H9 (cell line): ENCODE results near the gene RBMS2. TPM values are rescaled to one million over a fixed set of nuclear protein-coding genes. Genes with fewer than 3 reads are reported as not detected.

Experiments
- DNase-seq: peaks from one replicate; pipeline ENCODE4 v3.0.0-alpha.2; 2017
- H2AFZ ChIP-seq: one replicate; pipeline ENCODE4 v1.6.1; 2013; ENCODE audit warnings: mild to moderate bottlenecking, low read length, control low read depth, moderate library complexity
- H2AK5ac ChIP-seq: 2 replicates; pipeline ENCODE4 v1.6.1; 2013; ENCODE audit warnings: low read length, control low read depth, mixed read lengths; ENCODE audit not compliant: insufficient read length
- H2BK120ac ChIP-seq: one replicate; pipeline ENCODE4 v1.6.1; 2013; ENCODE audit warnings: low read depth, mild to moderate bottlenecking, low read length, control low read depth, inconsistent platforms; ENCODE audit not compliant: poor library complexity, severe bottlenecking
- H2BK12ac ChIP-seq: 2 replicates; pipeline ENCODE4 v1.6.1; 2013; ENCODE audit warnings: low read length, control low read depth, mixed read lengths, low read depth; ENCODE audit not compliant: insufficient read length
- H2BK15ac ChIP-seq: 2 replicates; pipeline ENCODE4 v1.6.1; 2013; ENCODE audit warnings: low read depth, low read length, control low read depth
- H2BK20ac ChIP-seq: one replicate; pipeline ENCODE4 v1.6.1; 2013; ENCODE audit warnings: low read depth, mild to moderate bottlenecking, low read length, control low read depth, inconsistent platforms; ENCODE audit not compliant: poor library complexity, severe bottlenecking
- H2BK5ac ChIP-seq: 2 replicates; pipeline ENCODE4 v1.6.1; 2013; ENCODE audit warnings: low read length, control low read depth, mixed read lengths; ENCODE audit not compliant: insufficient read length
- H3K14ac ChIP-seq: 2 replicates; pipeline ENCODE4 v1.6.1; 2013; ENCODE audit warnings: low read length, control low read depth; ENCODE audit not compliant: insufficient read depth
- H3K18ac ChIP-seq: 2 replicates; pipeline ENCODE4 v1.6.1; 2013; ENCODE audit warnings: low read depth, mild to moderate bottlenecking, mixed read lengths, low read length, control low read depth; ENCODE audit not compliant: insufficient read length
- H3K23ac ChIP-seq: 2 replicates; pipeline ENCODE4 v1.6.1; 2013; ENCODE audit warnings: low read length, control low read depth, mixed read lengths, low read depth; ENCODE audit not compliant: insufficient read length
- H3K23me2 ChIP-seq: 2 replicates; pipeline ENCODE4 v1.6.1; 2013; ENCODE audit warnings: low read depth, mild to moderate bottlenecking, mixed read lengths, low read length, control low read depth; ENCODE audit not compliant: insufficient read length, poor library complexity, severe bottlenecking
- H3K27ac ChIP-seq: 2 replicates; pipeline ENCODE4 v1.5.1; 2013; ENCODE audit warnings: low read length, control low read depth, mixed read lengths, low read depth; ENCODE audit not compliant: insufficient read length
- H3K27me3 ChIP-seq: 2 replicates; pipeline ENCODE4 v1.6.1; 2013; ENCODE audit warnings: low read length, control low read depth, inconsistent platforms; ENCODE audit not compliant: insufficient read depth
- H3K4ac ChIP-seq: 2 replicates; pipeline ENCODE4 v1.6.1; 2013; ENCODE audit warnings: low read depth, mild to moderate bottlenecking, control low read depth, inconsistent platforms, low read length, moderate library complexity
- H3K4me1 ChIP-seq: 2 replicates; pipeline ENCODE4 v1.6.1; 2013; ENCODE audit warnings: low read length, control low read depth, inconsistent platforms; ENCODE audit not compliant: insufficient read depth
- H3K4me2 ChIP-seq: 2 replicates; pipeline ENCODE4 v1.6.1; 2013; ENCODE audit warnings: low read length, control low read depth, mixed read lengths; ENCODE audit not compliant: insufficient read length, insufficient read depth
- H3K56ac ChIP-seq: 2 replicates; pipeline ENCODE4 v1.6.1; 2013; ENCODE audit warnings: low read depth, mild to moderate bottlenecking, mixed read lengths, low read length, control low read depth; ENCODE audit not compliant: insufficient read length
- H3K79me1 ChIP-seq: 2 replicates; pipeline ENCODE4 v1.6.1; 2013; ENCODE audit warnings: low read depth, mild to moderate bottlenecking, moderate library complexity, low read length, control low read depth, inconsistent platforms; ENCODE audit not compliant: insufficient read depth, poor library complexity, severe bottlenecking
- H3K79me2 ChIP-seq: 2 replicates; pipeline ENCODE4 v1.6.1; 2013; ENCODE audit warnings: low read length, control low read depth, inconsistent platforms; ENCODE audit not compliant: insufficient read depth
- H3K9ac ChIP-seq: 2 replicates; pipeline ENCODE4 v1.6.1; 2013; ENCODE audit warnings: low read length, control low read depth, mixed read lengths; ENCODE audit not compliant: insufficient read length; ENCODE audit errors: extremely low read depth
- H3K9me3 ChIP-seq: one replicate; pipeline ENCODE4 v1.6.1; 2013; ENCODE audit warnings: low read depth, low read length, inconsistent platforms; ENCODE audit not compliant: control insufficient read depth
- H3T11ph ChIP-seq: one replicate; pipeline ENCODE4 v1.6.1; 2013; ENCODE audit warnings: mild to moderate bottlenecking, low read length, control low read depth, inconsistent platforms
- H4K20me1 ChIP-seq: one replicate; pipeline ENCODE4 v1.6.1; 2013; ENCODE audit not compliant: control insufficient read depth, insufficient read length, insufficient read depth
- H4K5ac ChIP-seq: 2 replicates; pipeline ENCODE4 v1.6.1; 2013; ENCODE audit warnings: low read depth, mild to moderate bottlenecking, mixed read lengths, low read length, control low read depth; ENCODE audit not compliant: insufficient read length
- H4K8ac ChIP-seq: replicated peaks from 2 replicates; pipeline ENCODE4 v1.6.1; 2013; ENCODE audit warnings: low read length, control low read depth, mixed read lengths, low read depth; ENCODE audit not compliant: insufficient read length
- H4K91ac ChIP-seq: 2 replicates; pipeline ENCODE4 v1.6.1; 2013; ENCODE audit warnings: low read depth, mild to moderate bottlenecking, moderate library complexity, mixed read lengths, low read length, control low read depth; ENCODE audit not compliant: insufficient read length
- H3K27ac Mint-ChIP-seq, 3 experiments: 2 replicates in 2 of 3; 3 replicates in 1 of 3; pipeline ENCODE4 v1.8.0; 2020 to 2021; ENCODE audit warnings: mixed read lengths in 3 of 3, mild to moderate bottlenecking in 1 of 3, moderate library complexity in 1 of 3
- H3K27me3 Mint-ChIP-seq: 2 replicates; pipeline ENCODE4 v1.8.0; 2021; ENCODE audit warnings: low read depth, mild to moderate bottlenecking, moderate library complexity, mixed read lengths
- H3K36me3 Mint-ChIP-seq, 3 experiments: 2 replicates in 2 of 3; 3 replicates in 1 of 3; pipeline ENCODE4 v1.8.0; 2020 to 2021; ENCODE audit warnings: low read depth in 3 of 3, mixed read lengths in 3 of 3; ENCODE audit not compliant: insufficient read depth in 1 of 3
- H3K4me1 Mint-ChIP-seq, 2 experiments: 2 replicates each; pipeline ENCODE4 v1.8.0; 2020; ENCODE audit warnings: mixed read lengths in 2 of 2
- H3K4me3 Mint-ChIP-seq, 2 experiments: 2 replicates in 1 of 2; 3 replicates in 1 of 2; pipeline ENCODE4 v1.8.0; 2020 to 2021; ENCODE audit warnings: mild to moderate bottlenecking in 2 of 2, mixed read lengths in 2 of 2, moderate library complexity in 1 of 2
- H3K9me3 Mint-ChIP-seq, 2 experiments: 2 replicates in 1 of 2; 3 replicates in 1 of 2; pipeline ENCODE4 v1.8.0; 2020; ENCODE audit warnings: mild to moderate bottlenecking in 2 of 2, mixed read lengths in 2 of 2, moderate library complexity in 1 of 2
- WGBS: extraction: QIAGEN DNeasy Blood & Tissue Kit; methylation state at CpG from one replicate; pipeline ENCODE4 v1.1.7; 2013; ENCODE audit warnings: missing lambda C conversion rate, low lambda C conversion rate, mixed read lengths; ENCODE audit not compliant: insufficient read length; ENCODE audit errors: extremely low coverage; 5-methylcytosine and 5-hydroxymethylcytosine counted together
- total RNA-seq: library from RNA; stranded (reverse); gene quantifications from 2 replicates; pipeline ENCODE4 v1.2.1, GENCODE V29; 2021
- TF ChIP-seq, protein P1 (sequence below): fragments of 200-600 bp; sonication (generic); conservative IDR thresholded peaks from 3 replicates; pipeline ENCODE4 v1.8.0; 2021; ENCODE audit warnings: antibody characterized with exemption, mild to moderate bottlenecking

Gene RBMS2
- total RNA-seq, 1 experiment from 2014 or later: 9.5 TPM

DNA sequence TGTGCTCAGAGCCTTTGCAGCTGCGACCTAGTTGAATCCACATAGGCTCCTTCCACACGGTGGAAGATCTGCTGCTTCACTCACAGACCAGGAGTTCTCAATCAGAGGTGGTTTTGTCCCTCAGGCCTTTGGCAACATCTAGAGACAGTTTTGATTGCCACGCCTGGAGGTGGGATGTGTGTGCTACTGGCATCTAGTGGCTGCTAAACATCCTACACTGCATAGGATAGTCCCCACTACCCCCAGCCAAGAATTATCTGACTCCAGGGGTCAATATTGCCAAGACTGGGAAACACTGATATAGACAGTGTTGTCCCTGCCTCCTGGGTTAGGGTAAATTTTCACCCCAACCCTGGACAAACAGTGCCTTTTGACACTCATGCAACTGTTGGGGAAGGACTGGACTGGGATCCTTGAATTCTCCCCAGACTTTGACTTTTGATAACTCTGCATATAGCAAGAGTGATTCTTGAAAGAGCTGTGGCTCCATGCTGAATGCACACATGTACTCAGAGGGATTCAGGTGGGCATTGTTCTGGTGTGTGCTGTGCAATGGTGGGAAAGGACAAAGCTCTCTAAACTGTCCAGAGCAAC is 68.7 kb downstream of the RBMS2 start:
- H3K9ac ChIP-seq: no peak overlapping the region
- Mint-ChIP-seq H3K36me3 (peaks cover 0 to 11% (median 2%) of the 10 kb centered on the region in 3 experiments; a peak in 3 of 7 replicates), H3K9me3 (no peaks in the 10 kb centered on the region), H3K4me1 (peaks cover 29 to 38% of the 10 kb centered on the region in 2 experiments), H3K27me3 (no peaks in the 10 kb centered on the region), H3K27ac (peak overlapping the region; percentile 45 to 92 (median 71); a peak in 5 of 7 replicates), H3K4me3 (no peak overlapping the region)
- H3K9me3 ChIP-seq: no peaks in the 10 kb centered on the region
- no peak overlapping the region for H4K91ac ChIP-seq
- peaks cover 12% of the 10 kb centered on the region; the same call in 1 of the 2 replicates for H3K4me1 ChIP-seq
- no peak overlapping the region for H3K18ac ChIP-seq
- DNase-seq: peak; percentile 67
- no peaks in the 10 kb centered on the region for H3K79me2 ChIP-seq
- no peak overlapping the region for H3K27ac ChIP-seq
- H4K20me1 ChIP-seq: peaks cover 3% of the 10 kb centered on the region
- H3T11ph ChIP-seq: no peak overlapping the region
- no peak overlapping the region for H4K8ac ChIP-seq
- H4K5ac ChIP-seq: no peak overlapping the region
- H2AK5ac ChIP-seq: no peak overlapping the region
- H3K23me2 ChIP-seq: no peaks in the 10 kb centered on the region
- no peaks in the 10 kb centered on the region for H3K27me3 ChIP-seq
- no peak overlapping the region for H2BK5ac ChIP-seq
- no peak overlapping the region for H2BK120ac ChIP-seq
- no peak overlapping the region for H2BK15ac ChIP-seq
- no peak overlapping the region for H3K23ac ChIP-seq
- no peak overlapping the region for H3K4ac ChIP-seq
- H2AFZ ChIP-seq: no peak overlapping the region
- TF ChIP-seq, protein P1, sequence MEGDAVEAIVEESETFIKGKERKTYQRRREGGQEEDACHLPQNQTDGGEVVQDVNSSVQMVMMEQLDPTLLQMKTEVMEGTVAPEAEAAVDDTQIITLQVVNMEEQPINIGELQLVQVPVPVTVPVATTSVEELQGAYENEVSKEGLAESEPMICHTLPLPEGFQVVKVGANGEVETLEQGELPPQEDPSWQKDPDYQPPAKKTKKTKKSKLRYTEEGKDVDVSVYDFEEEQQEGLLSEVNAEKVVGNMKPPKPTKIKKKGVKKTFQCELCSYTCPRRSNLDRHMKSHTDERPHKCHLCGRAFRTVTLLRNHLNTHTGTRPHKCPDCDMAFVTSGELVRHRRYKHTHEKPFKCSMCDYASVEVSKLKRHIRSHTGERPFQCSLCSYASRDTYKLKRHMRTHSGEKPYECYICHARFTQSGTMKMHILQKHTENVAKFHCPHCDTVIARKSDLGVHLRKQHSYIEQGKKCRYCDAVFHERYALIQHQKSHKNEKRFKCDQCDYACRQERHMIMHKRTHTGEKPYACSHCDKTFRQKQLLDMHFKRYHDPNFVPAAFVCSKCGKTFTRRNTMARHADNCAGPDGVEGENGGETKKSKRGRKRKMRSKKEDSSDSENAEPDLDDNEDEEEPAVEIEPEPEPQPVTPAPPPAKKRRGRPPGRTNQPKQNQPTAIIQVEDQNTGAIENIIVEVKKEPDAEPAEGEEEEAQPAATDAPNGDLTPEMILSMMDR: peak; percentile 68
- no peak overlapping the region for H2BK12ac ChIP-seq
- WGBS: no CpG with 5 or more reads among the region's 3 CpGs
- no peak overlapping the region for H3K14ac ChIP-seq
- no peaks in the 10 kb centered on the region for H3K79me1 ChIP-seq
- no peak overlapping the region for H3K4me2 ChIP-seq
- no peak overlapping the region for H2BK20ac ChIP-seq
- no peak overlapping the region for H3K56ac ChIP-seq
